HFF-Myc (cell line): ENCODE data around the gene HUNK.
A peak's percentile ranks its signal among the peaks of the same experiment; 100 is the strongest.

Source experiments
- DNase-seq: peaks from one replicate; pipeline ENCODE4 v3.0.0-alpha.2; 2011; ENCODE audit warnings: low read depth; ENCODE audit errors: extremely low read depth
- H3K4me3 ChIP-seq: replicated peaks from 2 replicates; pipeline ENCODE4 v1.5.1; 2011; ENCODE audit warnings: low read depth, mild to moderate bottlenecking, control low read depth, low read length
- CTCF ChIP-seq: IDR thresholded peaks from 2 replicates; pipeline ENCODE4 v1.5.1; 2012; ENCODE audit warnings: mild to moderate bottlenecking, low read depth, low read length, control low read depth; ENCODE audit errors: missing control alignments

The HUNK gene

GRCh38 chr21:31999810-32000468 is 127.1 kb downstream of the HUNK start:
- no peak for TF ChIP-seq CTCF
- no peak overlapping the region for H3K4me3 ChIP-seq
- no peak for DNase-seq

GRCh38 chr21:32001390-32001789 is 128.6 kb downstream of the HUNK start:
- no peak for TF ChIP-seq CTCF
- H3K4me3 ChIP-seq, result no peak overlapping the region
- DNase-seq, result no peak

- TF ChIP-seq CTCF, result no peak
- no peak overlapping the region for H3K4me3 ChIP-seq
- DNase-seq, result no peak
These were observed 130.6 kb downstream of the HUNK start for GRCh38 chr21:32003411-32003810.

- no peak for TF ChIP-seq CTCF
- DNase-seq, result peak; percentile 61
These were observed 131.5 kb downstream of the HUNK start for GRCh38 chr21:32004291-32004690.

GRCh38 chr21:32007456-32007855 is 134.6 kb downstream of the HUNK start:
- peak; percentile 81 for DNase-seq

More at GRCh38 chr21:32004291-32004690, 131.5 kb downstream of the HUNK start:
- H3K4me3 ChIP-seq, result no peak overlapping the region

GRCh38 chr21:32008714-32009113 is 135.9 kb downstream of the HUNK start:
- DNase-seq, result no peak
- no peak overlapping the region for H3K4me3 ChIP-seq
- TF ChIP-seq CTCF, result no peak

More at GRCh38 chr21:32007456-32007855, 134.6 kb downstream of the HUNK start:
- no peak overlapping the region for H3K4me3 ChIP-seq
- TF ChIP-seq CTCF, result no peak

- H3K4me3 ChIP-seq, result no peak overlapping the region
- no peak for TF ChIP-seq CTCF
- DNase-seq, result no peak
These were observed 136.4 kb downstream of the HUNK start for GRCh38 chr21:32009263-32009662.
